Trophoblast cell (in vitro differentiated cells and primary cell): ENCODE results near the gene ZC3H7A.

Source experiments
- DNase-seq, 2 donors: peaks; one replicate each; pipeline ENCODE4 v3.0.0-alpha.2; 2016
- H2AFZ ChIP-seq: 2 replicates; pipeline ENCODE4 v1.6.1; 2013; ENCODE audit warnings: low read length, moderate library complexity, mild to moderate bottlenecking; ENCODE audit not compliant: insufficient read depth, poor library complexity
- H2AK5ac ChIP-seq: 2 replicates; pipeline ENCODE4 v1.6.1; 2013; ENCODE audit warnings: mild to moderate bottlenecking, low read length
- H2BK120ac ChIP-seq: 2 replicates; pipeline ENCODE4 v1.6.1; 2013; ENCODE audit warnings: low read length, mild to moderate bottlenecking, moderate library complexity; ENCODE audit not compliant: insufficient read depth, poor library complexity
- H2BK12ac ChIP-seq: 2 replicates; pipeline ENCODE4 v1.6.1; 2013; ENCODE audit warnings: mild to moderate bottlenecking, low read length, moderate library complexity
- H2BK5ac ChIP-seq: 2 replicates; pipeline ENCODE4 v1.6.1; 2013; ENCODE audit warnings: low read length, low read depth, moderate library complexity, mild to moderate bottlenecking; ENCODE audit not compliant: poor library complexity
- H3K14ac ChIP-seq: 2 replicates; pipeline ENCODE4 v1.6.1; 2013; ENCODE audit warnings: mild to moderate bottlenecking, low read length
- H3K18ac ChIP-seq: 2 replicates; pipeline ENCODE4 v1.6.1; 2013; ENCODE audit warnings: mild to moderate bottlenecking, low read length
- H3K23ac ChIP-seq: 2 replicates; pipeline ENCODE4 v1.6.1; 2013; ENCODE audit warnings: low read length
- H3K27ac ChIP-seq: 2 replicates; pipeline ENCODE4 v1.5.1; 2013; ENCODE audit warnings: low read depth, mild to moderate bottlenecking, inconsistent platforms, low read length, moderate library complexity
- H3K27me3 ChIP-seq: 2 replicates; pipeline ENCODE4 v1.6.1; 2013; ENCODE audit warnings: inconsistent platforms, mild to moderate bottlenecking, low read length, moderate library complexity; ENCODE audit not compliant: insufficient read depth
- H3K36me3 ChIP-seq, 2 experiments: 1 replicate in 1 of 2; 2 replicates in 1 of 2; pipeline ENCODE4 v1.6.1; 2013; ENCODE audit warnings: low read length in 2 of 2, mild to moderate bottlenecking in 2 of 2, moderate library complexity in 1 of 2; ENCODE audit not compliant: insufficient read depth in 2 of 2, control insufficient read depth in 1 of 2
- H3K4ac ChIP-seq: 2 replicates; pipeline ENCODE4 v1.6.1; 2013; ENCODE audit warnings: low read depth, mild to moderate bottlenecking, low read length, moderate library complexity
- H3K4me1 ChIP-seq, 2 experiments: 1 replicate in 1 of 2; 2 replicates in 1 of 2; pipeline ENCODE4 v1.6.1; 2013; ENCODE audit warnings: low read length in 2 of 2, mild to moderate bottlenecking in 2 of 2, moderate library complexity in 1 of 2; ENCODE audit not compliant: insufficient read depth in 2 of 2, control insufficient read depth in 1 of 2
- H3K4me2 ChIP-seq: 2 replicates; pipeline ENCODE4 v1.6.1; 2013; ENCODE audit warnings: inconsistent platforms, mild to moderate bottlenecking, low read length, moderate library complexity
- H3K4me3 ChIP-seq: 2 replicates; pipeline ENCODE4 v1.5.1; 2013; ENCODE audit warnings: mild to moderate bottlenecking, low read depth, low read length, inconsistent platforms
- H3K79me1 ChIP-seq: one replicate; pipeline ENCODE4 v1.6.1; 2013; ENCODE audit warnings: low read length
- H3K79me2 ChIP-seq: 2 replicates; pipeline ENCODE4 v1.6.1; 2013; ENCODE audit warnings: low read length, mild to moderate bottlenecking; ENCODE audit not compliant: control insufficient read depth, insufficient read depth, poor library complexity
- H3K9ac ChIP-seq: 2 replicates; pipeline ENCODE4 v1.6.1; 2013; ENCODE audit warnings: mild to moderate bottlenecking, low read length
- H3K9me3 ChIP-seq: 2 replicates; pipeline ENCODE4 v1.6.1; 2013; ENCODE audit warnings: low read depth, mild to moderate bottlenecking, control low read depth, inconsistent platforms, low read length; ENCODE audit not compliant: insufficient read depth
- H4K12ac ChIP-seq: 2 replicates; pipeline ENCODE4 v1.6.1; 2013; ENCODE audit warnings: low read depth, mild to moderate bottlenecking, low read length, moderate library complexity
- H4K8ac ChIP-seq: 2 replicates; pipeline ENCODE4 v1.6.1; 2013; ENCODE audit warnings: low read depth, mild to moderate bottlenecking, low read length, moderate library complexity
- H4K91ac ChIP-seq: one replicate; pipeline ENCODE4 v1.6.1; 2013; ENCODE audit warnings: low read depth, mild to moderate bottlenecking, low read length, moderate library complexity
- WGBS: extraction: QIAGEN DNeasy Blood & Tissue Kit; methylation state at CpG from one replicate; pipeline ENCODE4 v1.1.7; 2013; ENCODE audit warnings: missing lambda C conversion rate; ENCODE audit not compliant: insufficient read length, insufficient coverage; ENCODE audit errors: extremely low coverage; 5-methylcytosine and 5-hydroxymethylcytosine counted together

The ZC3H7A gene

DNA sequence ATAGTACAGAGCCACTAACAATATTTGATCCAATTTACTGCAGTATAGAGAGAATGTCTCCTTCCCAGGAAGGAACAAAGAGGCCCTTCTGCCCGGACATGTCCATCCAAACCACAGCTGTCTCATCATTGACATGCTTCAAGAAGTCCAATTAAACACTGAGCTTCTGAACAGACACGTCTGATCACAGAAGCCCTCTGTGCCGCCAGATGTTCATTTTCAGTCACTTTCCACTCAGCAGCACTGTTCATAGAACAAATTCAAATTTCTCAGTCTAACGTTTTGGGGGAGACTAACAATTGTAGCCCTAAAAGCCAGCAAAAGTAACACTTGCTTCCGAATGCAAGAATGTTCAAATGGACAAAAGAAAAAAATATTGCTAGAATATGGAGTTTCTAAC is 15.3 kb downstream of the ZC3H7A start:
- H3K79me1 ChIP-seq = peaks cover 5% of the 10 kb centered on the region
- WGBS = no CpG with 5 or more reads among the region's 5 CpGs
- H3K9ac ChIP-seq = no peak overlapping the region
- no peak for DNase-seq
- H4K8ac ChIP-seq = no peak overlapping the region
- H3K79me2 ChIP-seq = peaks cover 5% of the 10 kb centered on the region
- H3K4me3 ChIP-seq = no peak overlapping the region
- H4K12ac ChIP-seq = no peak overlapping the region
- peaks cover 9% of the 10 kb centered on the region in 2 experiments for H3K36me3 ChIP-seq
- H2AFZ ChIP-seq = no peak overlapping the region
- H3K23ac ChIP-seq = no peak overlapping the region
- H4K91ac ChIP-seq = no peak overlapping the region
- no peaks in the 10 kb centered on the region for H3K9me3 ChIP-seq
- H3K4me1 ChIP-seq = peaks cover 12 to 16% of the 10 kb centered on the region in 2 experiments
- H2AK5ac ChIP-seq = no peak overlapping the region
- H3K4me2 ChIP-seq = no peak overlapping the region
- peak overlapping the region; percentile 59 for H3K4ac ChIP-seq
- no peak overlapping the region for H3K14ac ChIP-seq
- H3K27me3 ChIP-seq = no peaks in the 10 kb centered on the region
- peak overlapping the region; percentile 50 for H2BK5ac ChIP-seq
- H2BK12ac ChIP-seq = peak overlapping the region; percentile 53
- no peak overlapping the region for H2BK120ac ChIP-seq
- no peak overlapping the region for H3K18ac ChIP-seq
- no peak overlapping the region for H3K27ac ChIP-seq

DNA sequence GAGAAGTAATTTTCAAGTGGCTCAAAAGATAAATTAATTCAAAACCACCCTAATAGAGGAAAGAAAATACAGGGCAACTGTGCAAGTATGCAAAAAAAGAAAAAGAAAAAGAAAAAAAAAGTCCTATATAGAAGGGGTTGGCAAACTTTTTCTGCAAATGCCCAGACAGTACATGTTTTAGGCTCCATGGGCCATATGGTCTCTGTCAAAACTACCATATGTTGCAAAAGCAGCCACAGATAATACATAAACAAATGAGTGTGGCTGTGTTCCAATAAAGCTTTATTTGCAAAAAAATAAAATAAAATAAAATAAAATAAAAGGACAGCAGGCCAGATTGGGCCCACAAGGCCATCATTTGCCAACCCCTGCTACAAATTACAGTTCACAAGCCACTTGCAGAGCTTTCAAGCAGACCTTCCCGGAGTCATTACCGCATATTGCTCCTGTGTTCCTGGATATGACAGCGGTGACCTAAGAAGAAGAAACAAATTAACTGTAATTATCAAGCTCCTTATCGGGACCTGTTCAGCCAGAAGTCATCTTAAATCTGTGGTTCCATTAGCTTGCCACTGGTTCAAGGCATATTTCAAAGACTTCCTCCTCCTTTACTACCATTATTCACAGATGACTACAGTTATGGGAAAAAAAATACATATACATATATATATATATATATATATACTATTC is 15.9 kb downstream of the ZC3H7A start:
- Histone ChIP-seq H3K4ac (no peak overlapping the region), H3K27me3 (no peaks in the 10 kb centered on the region), H3K9ac (no peak overlapping the region), H3K4me1 (peaks cover 12 to 16% of the 10 kb centered on the region in 2 experiments), H3K9me3 (no peaks in the 10 kb centered on the region), H2BK120ac (no peak overlapping the region), H4K8ac (no peak overlapping the region), H3K79me2 (peaks cover 5% of the 10 kb centered on the region), H3K36me3 (peaks cover 9% of the 10 kb centered on the region in 2 experiments), H2BK5ac (no peak overlapping the region), H3K79me1 (peaks cover 5% of the 10 kb centered on the region), H2AFZ (no peak overlapping the region), H3K23ac (no peak overlapping the region), H3K27ac (no peak overlapping the region), H2AK5ac (no peak overlapping the region), H3K14ac (no peak overlapping the region), H3K4me2 (no peak overlapping the region), H3K4me3 (no peak overlapping the region), H2BK12ac (no peak overlapping the region), H4K12ac (no peak overlapping the region), H4K91ac (no peak overlapping the region), H3K18ac (no peak overlapping the region)
- DNase-seq = no peak
- WGBS = no CpG with 5 or more reads among the region's 4 CpGs

DNA sequence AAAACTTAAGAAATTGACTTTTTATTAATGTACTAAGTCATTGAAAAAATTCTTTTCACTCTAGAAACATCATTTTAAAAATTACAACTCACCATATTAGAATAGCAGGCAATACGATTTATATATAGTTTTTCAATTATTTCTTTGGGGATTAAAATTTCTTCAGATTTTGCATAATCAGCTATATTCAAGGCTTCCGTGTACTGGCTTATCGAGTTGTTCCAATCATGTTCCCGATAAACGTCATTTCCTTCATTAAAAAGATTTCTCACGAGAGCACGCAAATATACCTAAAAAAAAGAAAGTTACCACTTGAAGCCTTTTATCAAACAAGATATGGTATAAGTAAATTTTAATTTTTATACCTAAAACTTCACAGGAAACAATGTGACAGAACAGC is 18.0 kb downstream of the ZC3H7A start:
- H3K14ac ChIP-seq = no peak overlapping the region
- H3K79me1 ChIP-seq = peaks cover 5% of the 10 kb centered on the region
- H2AK5ac ChIP-seq = no peak overlapping the region
- H3K36me3 ChIP-seq = peaks cover 16 to 23% of the 10 kb centered on the region in 2 experiments
- H3K27me3 ChIP-seq = no peaks in the 10 kb centered on the region
- no peak overlapping the region for H4K8ac ChIP-seq
- H3K4me3 ChIP-seq = no peak overlapping the region
- DNase-seq = no peak
- H2BK120ac ChIP-seq = no peak overlapping the region
- no peak overlapping the region for H2BK5ac ChIP-seq
- H3K4me1 ChIP-seq = peaks cover 8 to 13% of the 10 kb centered on the region in 2 experiments
- H3K4ac ChIP-seq = no peak overlapping the region
- no peak overlapping the region for H3K27ac ChIP-seq
- no peak overlapping the region for H3K4me2 ChIP-seq
- peaks cover 3% of the 10 kb centered on the region for H3K79me2 ChIP-seq
- no peaks in the 10 kb centered on the region for H3K9me3 ChIP-seq
- no peak overlapping the region for H4K91ac ChIP-seq
- no peak overlapping the region for H4K12ac ChIP-seq
- no peak overlapping the region for H3K18ac ChIP-seq
- H3K23ac ChIP-seq = no peak overlapping the region
- no peak overlapping the region for H2BK12ac ChIP-seq
- no CpG with 5 or more reads among the region's 7 CpGs for WGBS
- no peak overlapping the region for H3K9ac ChIP-seq
- H2AFZ ChIP-seq = no peak overlapping the region

- Histone ChIP-seq H2BK5ac (no peak overlapping the region), H3K27ac (no peak overlapping the region), H2AK5ac (no peak overlapping the region), H3K79me1 (no peaks in the 10 kb centered on the region), H3K9ac (no peak overlapping the region), H3K4ac (no peak overlapping the region), H3K27me3 (no peaks in the 10 kb centered on the region), H3K23ac (no peak overlapping the region), H3K79me2 (no peaks in the 10 kb centered on the region), H3K4me1 (no peaks in the 10 kb centered on the region), H2BK120ac (no peak overlapping the region), H4K91ac (no peak overlapping the region), H3K9me3 (no peaks in the 10 kb centered on the region), H3K4me3 (no peak overlapping the region), H3K36me3 (peaks cover 41 to 53% of the 10 kb centered on the region in 2 experiments), H3K14ac (no peak overlapping the region), H2AFZ (no peak overlapping the region), H3K18ac (no peak overlapping the region), H4K8ac (no peak overlapping the region), H4K12ac (no peak overlapping the region), H2BK12ac (no peak overlapping the region), H3K4me2 (no peak overlapping the region)
- WGBS = no CpG with 5 or more reads among the region's 3 CpGs
- DNase-seq = no peak
These were observed 22.9 kb downstream of the ZC3H7A start for GRCh38 chr16:11774065-11774626.
